Gastroesophageal sphincter (tissue), 4 donors: Measurements from ENCODE around the gene RIPK1. TPM values are rescaled to one million over a fixed set of nuclear protein-coding genes. Genes with fewer than 3 reads are reported as not detected.

ENCODE experiments used
- ATAC-seq: fragments of 150-250 bp; one replicate; pipeline ENCODE4 v1.9.1; 2016; ENCODE audit warnings: mild to moderate bottlenecking, moderate library complexity
- H3K27ac ChIP-seq, 4 donors: fragments of 200-600 bp; sonication (generic) in 3 of 4; 1 replicate in 3 of 4; 2 replicates in 1 of 4; pipeline ENCODE4 v1.5.1; 2016 to 2019
- H3K27me3 ChIP-seq: fragments of 200-600 bp; sonication (generic); one replicate; pipeline ENCODE4 v1.5.1; 2019
- H3K36me3 ChIP-seq, 2 donors: fragments of 200-600 bp; sonication (generic); one replicate each; pipeline ENCODE4 v1.5.1; 2019; ENCODE audit warnings: control low read depth in 1 of 2
- H3K4me1 ChIP-seq, 3 donors: fragments of 200-600 bp; sonication (generic); 1 replicate in 2 of 3; 2 replicates in 1 of 3; pipeline ENCODE4 v1.5.1; 2016 to 2019; ENCODE audit warnings: control low read depth in 2 of 3
- H3K4me3 ChIP-seq, 2 donors: fragments of 200-600 bp; sonication (generic); one replicate each; pipeline ENCODE4 v1.5.1; 2019; ENCODE audit warnings: mild to moderate bottlenecking in 1 of 2, moderate library complexity in 1 of 2
- H3K9me3 ChIP-seq, 3 donors: fragments of 200-600 bp; sonication (generic); one replicate each; pipeline ENCODE4 v1.5.1; 2017 to 2019; ENCODE audit warnings: control low read depth in 2 of 3
- EP300 ChIP-seq: sonication (generic); formaldehyde crosslinking; IDR thresholded peaks from one replicate; pipeline ENCODE4 v1.6.1; 2017; ENCODE audit warnings: antibody characterized with exemption, mild to moderate bottlenecking
- POLR2A ChIP-seq, 2 donors: fragments of 450-650 bp; IDR thresholded peaks; one replicate each; pipeline ENCODE4 v1.6.1; 2017; ENCODE audit warnings: antibody characterized with exemption in 2 of 2, mild to moderate bottlenecking in 2 of 2, moderate library complexity in 1 of 2
- POLR2AphosphoS5 ChIP-seq: sonication (generic); formaldehyde crosslinking; IDR thresholded peaks from one replicate; pipeline ENCODE4 v1.6.1; 2017; ENCODE audit warnings: antibody characterized with exemption
- WGBS, 2 donors: methylation state at CpG; one replicate each; pipeline ENCODE4 v1.1.5; 2018; ENCODE audit warnings: low coverage in 1 of 2; 5-methylcytosine and 5-hydroxymethylcytosine counted together
- total RNA-seq, 4 donors: library from RNA; depleted of rRNA; stranded (reverse); fragments of >200 nt; gene quantifications; one replicate each; pipeline ENCODE4 v1.1.0, GENCODE V29; 2016
- TF ChIP-seq, protein P1 (sequence below), 4 experiments: fragments of 200-600 bp in 2 of 4; fragments of 450-650 bp in 2 of 4; sonication (generic) in 1 of 4; IDR thresholded peaks; one replicate each; pipeline ENCODE4 v1.5.1; 2017 to 2019; ENCODE audit warnings: antibody characterized with exemption in 4 of 4, mild to moderate bottlenecking in 2 of 4, moderate library complexity in 2 of 4

RIPK1 gene
- total RNA-seq, 4 donors from 2014 or later: 20.1 to 28.9 (median 25.7) TPM

DNA sequence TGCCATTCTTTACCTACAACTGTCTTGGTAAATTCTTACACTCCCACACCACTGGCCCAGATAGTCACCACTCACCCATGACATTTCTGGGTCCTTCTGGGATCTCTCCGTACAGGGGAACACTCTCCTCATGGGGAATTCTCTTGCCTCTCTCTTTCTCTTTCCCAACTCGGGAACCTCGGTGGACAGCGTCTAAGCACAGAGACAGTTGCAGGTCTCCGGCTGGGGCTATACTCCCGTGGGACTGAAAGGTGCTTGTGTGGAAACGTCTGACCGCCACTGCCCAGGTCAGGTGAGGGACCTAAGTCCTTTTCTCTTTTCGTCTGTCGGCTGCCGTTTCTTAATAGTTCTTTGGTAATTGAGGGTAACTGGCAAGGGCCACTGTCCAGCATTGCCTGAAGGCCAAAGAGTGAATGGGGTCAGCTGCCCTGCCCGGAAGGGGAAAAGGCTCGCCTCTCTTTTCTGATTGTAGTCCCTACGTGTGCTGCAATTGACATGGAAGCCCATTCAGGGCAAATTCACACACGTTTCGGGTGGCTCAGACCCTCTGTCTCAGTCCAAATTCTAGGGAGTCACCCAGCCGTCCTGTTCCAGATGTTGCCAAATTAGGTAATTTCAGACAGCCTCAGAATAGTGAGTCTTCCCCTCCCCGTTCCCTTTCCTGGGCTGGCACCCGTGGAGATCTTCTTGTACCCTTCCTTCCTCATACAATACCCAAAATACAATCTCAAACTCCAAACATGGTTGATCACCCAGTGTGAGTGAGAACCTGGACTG, 31.2 kb upstream of the RIPK1 start:
- H3K4me3 ChIP-seq: no peak overlapping the region
- H3K27me3 ChIP-seq: no peaks in the 10 kb centered on the region
- ATAC-seq: no peak
- WGBS, 2 donors: 80% methylated on average over 10 to 14 of the region's 19 CpGs
- no peak for TF ChIP-seq EP300
- TF ChIP-seq POLR2AphosphoS5: no peak
- TF ChIP-seq, protein P1, sequence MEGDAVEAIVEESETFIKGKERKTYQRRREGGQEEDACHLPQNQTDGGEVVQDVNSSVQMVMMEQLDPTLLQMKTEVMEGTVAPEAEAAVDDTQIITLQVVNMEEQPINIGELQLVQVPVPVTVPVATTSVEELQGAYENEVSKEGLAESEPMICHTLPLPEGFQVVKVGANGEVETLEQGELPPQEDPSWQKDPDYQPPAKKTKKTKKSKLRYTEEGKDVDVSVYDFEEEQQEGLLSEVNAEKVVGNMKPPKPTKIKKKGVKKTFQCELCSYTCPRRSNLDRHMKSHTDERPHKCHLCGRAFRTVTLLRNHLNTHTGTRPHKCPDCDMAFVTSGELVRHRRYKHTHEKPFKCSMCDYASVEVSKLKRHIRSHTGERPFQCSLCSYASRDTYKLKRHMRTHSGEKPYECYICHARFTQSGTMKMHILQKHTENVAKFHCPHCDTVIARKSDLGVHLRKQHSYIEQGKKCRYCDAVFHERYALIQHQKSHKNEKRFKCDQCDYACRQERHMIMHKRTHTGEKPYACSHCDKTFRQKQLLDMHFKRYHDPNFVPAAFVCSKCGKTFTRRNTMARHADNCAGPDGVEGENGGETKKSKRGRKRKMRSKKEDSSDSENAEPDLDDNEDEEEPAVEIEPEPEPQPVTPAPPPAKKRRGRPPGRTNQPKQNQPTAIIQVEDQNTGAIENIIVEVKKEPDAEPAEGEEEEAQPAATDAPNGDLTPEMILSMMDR (IDR thresholded peaks at IDR 0.05): no peak
- no peak for TF ChIP-seq POLR2A (IDR thresholded peaks at IDR 0.05)
- no peaks in the 10 kb centered on the region for H3K4me1 ChIP-seq
- H3K27ac ChIP-seq: no peak overlapping the region
- no peaks in the 10 kb centered on the region for H3K36me3 ChIP-seq
- H3K9me3 ChIP-seq: no peaks in the 10 kb centered on the region

DNA sequence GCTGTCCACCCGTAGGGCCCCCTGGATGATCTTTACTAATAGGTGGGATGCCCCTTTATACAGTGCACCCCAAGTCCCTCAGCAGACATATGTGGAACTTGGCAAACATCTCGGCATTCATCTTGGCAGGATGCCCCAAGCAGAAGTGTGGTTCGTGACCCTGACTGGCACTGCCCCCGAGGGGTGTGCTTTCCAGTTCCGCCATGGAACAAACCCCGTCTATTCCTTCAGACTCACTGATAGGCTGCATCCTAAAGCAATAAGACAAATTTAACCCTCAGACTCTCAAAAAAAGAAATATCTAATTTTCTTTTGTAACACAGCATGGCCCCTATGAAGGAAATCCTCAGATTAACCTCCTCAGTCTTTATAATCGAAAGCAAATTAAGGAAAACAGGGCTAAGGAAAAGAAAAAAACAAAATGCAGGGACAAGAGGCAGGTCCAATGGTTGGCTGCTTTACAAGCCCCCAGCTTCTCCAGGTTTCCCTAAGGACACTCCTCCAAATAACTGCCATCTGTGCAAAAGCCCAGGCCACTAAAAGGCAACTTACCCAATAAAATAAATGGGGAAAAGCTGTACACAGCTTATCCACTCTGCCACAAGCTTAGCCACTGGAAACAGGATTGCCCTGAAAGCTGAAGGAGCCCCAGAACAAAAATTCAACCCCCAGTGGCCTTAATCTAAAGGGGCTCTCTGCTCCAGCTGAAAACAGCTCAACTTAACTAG, 30.5 kb upstream of the RIPK1 start:
- no peaks in the 10 kb centered on the region for H3K27me3 ChIP-seq
- no peaks in the 10 kb centered on the region for H3K4me1 ChIP-seq
- H3K9me3 ChIP-seq: no peaks in the 10 kb centered on the region
- no peak overlapping the region for H3K27ac ChIP-seq
- WGBS, 2 donors: 75 to 83% methylated on average over 1 to 6 of the region's 7 CpGs
- TF ChIP-seq POLR2A (IDR thresholded peaks at IDR 0.05) (no peak), POLR2AphosphoS5 (no peak), EP300 (no peak)
- TF ChIP-seq, protein P1 (IDR thresholded peaks at IDR 0.05): no peak
- H3K4me3 ChIP-seq: no peak overlapping the region
- no peaks in the 10 kb centered on the region for H3K36me3 ChIP-seq
- no peak for ATAC-seq

DNA sequence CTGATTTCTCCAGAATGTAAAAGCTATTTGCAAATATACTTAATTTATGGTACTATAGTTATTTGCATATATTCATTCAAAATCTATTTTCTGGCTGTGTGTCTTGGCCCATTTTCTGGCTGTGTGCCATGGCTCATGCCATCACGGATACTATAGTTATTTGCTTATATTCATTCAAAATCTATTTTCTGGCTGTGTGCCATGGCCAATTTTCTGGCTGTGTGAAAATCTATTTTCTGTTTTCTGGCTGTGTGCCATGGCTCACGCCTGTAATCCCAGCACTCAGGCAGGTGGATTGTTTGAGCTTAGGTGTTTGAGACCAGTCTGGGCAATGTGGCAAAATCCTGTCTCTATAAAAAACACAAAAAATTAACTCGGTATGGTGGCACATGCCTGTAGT, 28.9 kb upstream of the RIPK1 start:
- TF ChIP-seq POLR2AphosphoS5: no peak
- TF ChIP-seq EP300: no peak
- TF ChIP-seq, protein P1 (IDR thresholded peaks at IDR 0.05): no peak
- 57 to 64% methylated on average over 1 to 2 of the region's 3 CpGs for WGBS, 2 donors
- H3K36me3 ChIP-seq: no peaks in the 10 kb centered on the region
- H3K9me3 ChIP-seq: no peaks in the 10 kb centered on the region
- no peaks in the 10 kb centered on the region for H3K4me1 ChIP-seq
- H3K4me3 ChIP-seq: no peak overlapping the region
- H3K27ac ChIP-seq: no peak overlapping the region
- no peak for ATAC-seq
- H3K27me3 ChIP-seq: no peaks in the 10 kb centered on the region

DNA sequence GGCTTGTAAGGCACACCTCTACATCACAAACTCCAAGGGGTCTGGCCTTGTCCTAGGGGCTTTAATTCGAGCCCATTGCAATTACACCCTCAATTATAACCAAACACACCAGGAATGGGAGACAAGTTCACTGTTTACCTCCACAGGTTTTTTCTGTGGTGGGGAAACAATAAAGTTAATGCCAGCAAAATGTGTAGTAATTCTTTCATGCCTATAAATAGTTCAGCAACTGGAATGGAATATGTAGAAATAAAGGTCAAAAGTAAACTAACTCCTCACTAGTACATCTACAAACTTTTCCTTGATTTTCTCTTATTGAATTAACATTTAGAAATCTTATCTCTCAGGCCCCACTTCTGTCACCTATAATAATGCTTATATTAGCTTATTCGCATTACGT, 27.1 kb upstream of the RIPK1 start:
- no peak for ATAC-seq
- no peak overlapping the region for H3K27ac ChIP-seq
- 98 to 100% methylated on average over 3 of the region's 3 CpGs for WGBS, 2 donors
- no peaks in the 10 kb centered on the region for H3K36me3 ChIP-seq
- no peaks in the 10 kb centered on the region for H3K4me1 ChIP-seq
- H3K27me3 ChIP-seq: no peaks in the 10 kb centered on the region
- H3K9me3 ChIP-seq: no peaks in the 10 kb centered on the region
- TF ChIP-seq POLR2A (IDR thresholded peaks at IDR 0.05): no peak
- no peak for TF ChIP-seq POLR2AphosphoS5
- TF ChIP-seq, protein P1 (IDR thresholded peaks at IDR 0.05): no peak
- no peak for TF ChIP-seq EP300
- no peak overlapping the region for H3K4me3 ChIP-seq
